ENCODE data around the gene SSR1. TPM values are rescaled to one million over a fixed set of nuclear protein-coding genes. Genes with fewer than 3 reads are reported as not detected.

SSR1 gene
- total RNA-seq, 3 donors from 2014 or later (not counting 1 experiment from before 2014, with no cell fraction given) = 82.8 to 97.6 (median 93.1) TPM

DNA sequence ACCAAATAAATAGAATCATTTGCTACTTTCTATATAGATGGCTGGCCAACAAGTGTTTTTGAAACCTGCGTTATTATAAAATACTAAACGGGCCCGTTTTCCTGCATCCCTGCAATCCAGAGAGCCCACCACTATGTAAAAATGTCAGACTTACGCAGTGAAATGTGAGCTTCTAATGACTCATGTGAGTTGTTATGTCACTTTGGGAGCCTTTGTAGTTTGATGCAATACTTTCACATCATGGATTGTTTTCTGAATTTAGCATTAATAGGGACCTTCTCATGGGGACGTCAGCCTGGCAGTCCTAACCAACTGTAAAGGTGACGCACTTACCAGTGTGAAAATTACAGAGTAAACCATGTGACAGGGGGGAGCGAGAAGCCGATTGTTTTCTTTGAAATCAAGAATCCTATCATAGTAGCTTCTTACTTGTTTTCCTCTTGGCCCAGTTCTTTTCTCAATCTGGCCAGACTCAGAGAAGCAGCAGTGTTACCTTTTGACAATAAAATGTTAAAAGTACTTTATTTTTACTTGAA lies 75.3 kb downstream of the SSR1 start:
- Histone ChIP-seq H3K27ac (ENCODE audit: low read length) (no peak overlapping the region), H3K9me3 (ENCODE audit: control insufficient read depth, insufficient read depth, low read length) (no peaks in the 10 kb centered on the region), H3K4me1 (ENCODE audit: control insufficient read depth, insufficient read depth, low read length) (peaks cover 4% of the 10 kb centered on the region), H3K4me3 (ENCODE audit: low read length) (no peak overlapping the region), H3K36me3 (ENCODE audit: control insufficient read depth, insufficient read depth, low read length) (peaks cover 20% of the 10 kb centered on the region), H3K27me3 (ENCODE audit: control insufficient read depth, insufficient read depth, low read length) (no peaks in the 10 kb centered on the region)
- Mint-ChIP-seq H3K36me3 (no peaks in the 10 kb centered on the region), H3K4me1 (peaks cover 0 to 16% of the 10 kb centered on the region in 2 donors), H3K27me3 (ENCODE audit: low read depth in 2 of 2) (no peaks in the 10 kb centered on the region), H3K4me3 (no peak overlapping the region), H3K27ac (no peak overlapping the region), H3K9me3 (no peaks in the 10 kb centered on the region)
- 93% methylated on average over 8 of the region's 8 CpGs for WGBS (ENCODE audit: insufficient coverage)
- TF ChIP-seq, protein P1, sequence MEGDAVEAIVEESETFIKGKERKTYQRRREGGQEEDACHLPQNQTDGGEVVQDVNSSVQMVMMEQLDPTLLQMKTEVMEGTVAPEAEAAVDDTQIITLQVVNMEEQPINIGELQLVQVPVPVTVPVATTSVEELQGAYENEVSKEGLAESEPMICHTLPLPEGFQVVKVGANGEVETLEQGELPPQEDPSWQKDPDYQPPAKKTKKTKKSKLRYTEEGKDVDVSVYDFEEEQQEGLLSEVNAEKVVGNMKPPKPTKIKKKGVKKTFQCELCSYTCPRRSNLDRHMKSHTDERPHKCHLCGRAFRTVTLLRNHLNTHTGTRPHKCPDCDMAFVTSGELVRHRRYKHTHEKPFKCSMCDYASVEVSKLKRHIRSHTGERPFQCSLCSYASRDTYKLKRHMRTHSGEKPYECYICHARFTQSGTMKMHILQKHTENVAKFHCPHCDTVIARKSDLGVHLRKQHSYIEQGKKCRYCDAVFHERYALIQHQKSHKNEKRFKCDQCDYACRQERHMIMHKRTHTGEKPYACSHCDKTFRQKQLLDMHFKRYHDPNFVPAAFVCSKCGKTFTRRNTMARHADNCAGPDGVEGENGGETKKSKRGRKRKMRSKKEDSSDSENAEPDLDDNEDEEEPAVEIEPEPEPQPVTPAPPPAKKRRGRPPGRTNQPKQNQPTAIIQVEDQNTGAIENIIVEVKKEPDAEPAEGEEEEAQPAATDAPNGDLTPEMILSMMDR (IDR thresholded peaks at IDR 0.05) = no peak
- ATAC-seq = no peak
- DNase-seq = no peak
- intact Hi-C loops (cut with micrococcal nuclease) = no loop called here

DNA sequence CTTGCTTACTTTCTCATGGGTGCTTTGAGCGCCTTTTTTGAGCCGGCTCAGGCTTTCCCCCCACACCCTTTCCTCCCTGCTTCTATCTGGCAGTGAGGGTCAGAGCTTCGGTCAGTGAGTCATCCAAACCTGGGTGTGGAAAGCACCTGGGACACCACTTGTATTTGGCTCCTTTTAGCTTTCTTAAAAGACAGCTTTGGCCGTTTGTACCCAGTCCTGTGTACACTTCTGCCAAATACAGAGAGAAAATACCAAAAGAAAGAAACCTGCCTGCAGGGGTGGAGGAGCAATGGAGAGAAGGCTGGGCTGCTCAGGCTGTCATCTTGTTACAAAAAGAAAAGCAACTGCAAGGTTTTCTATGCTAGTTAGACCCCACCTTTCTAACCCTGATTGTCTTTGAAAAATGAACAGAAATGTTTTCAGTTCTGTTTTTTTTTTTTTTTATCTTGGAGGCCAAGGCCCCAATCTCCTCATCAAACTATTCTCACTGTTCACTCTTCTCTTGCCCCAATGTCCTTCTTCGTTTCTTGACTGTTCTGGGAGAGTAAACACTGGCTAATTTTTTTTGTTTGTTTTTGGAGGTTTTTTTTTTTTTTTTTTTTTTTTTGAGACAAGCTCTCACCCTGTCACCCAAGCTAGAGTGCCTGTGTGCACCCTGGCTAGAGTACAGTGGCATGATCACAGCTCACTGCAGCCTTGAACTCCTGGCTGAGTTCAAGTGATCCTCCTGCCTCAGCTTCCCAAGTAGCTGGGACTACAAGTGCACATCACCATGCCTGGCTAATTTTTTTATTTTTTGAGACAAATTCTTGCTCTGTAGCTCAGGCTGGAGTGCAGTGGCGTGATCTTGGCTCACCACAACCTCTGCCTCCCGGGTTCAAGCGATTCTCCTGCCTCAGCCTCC lies 76.4 kb downstream of the SSR1 start:
- no peak for DNase-seq
- H3K27ac ChIP-seq (ENCODE audit: low read length) = no peak overlapping the region

DNA sequence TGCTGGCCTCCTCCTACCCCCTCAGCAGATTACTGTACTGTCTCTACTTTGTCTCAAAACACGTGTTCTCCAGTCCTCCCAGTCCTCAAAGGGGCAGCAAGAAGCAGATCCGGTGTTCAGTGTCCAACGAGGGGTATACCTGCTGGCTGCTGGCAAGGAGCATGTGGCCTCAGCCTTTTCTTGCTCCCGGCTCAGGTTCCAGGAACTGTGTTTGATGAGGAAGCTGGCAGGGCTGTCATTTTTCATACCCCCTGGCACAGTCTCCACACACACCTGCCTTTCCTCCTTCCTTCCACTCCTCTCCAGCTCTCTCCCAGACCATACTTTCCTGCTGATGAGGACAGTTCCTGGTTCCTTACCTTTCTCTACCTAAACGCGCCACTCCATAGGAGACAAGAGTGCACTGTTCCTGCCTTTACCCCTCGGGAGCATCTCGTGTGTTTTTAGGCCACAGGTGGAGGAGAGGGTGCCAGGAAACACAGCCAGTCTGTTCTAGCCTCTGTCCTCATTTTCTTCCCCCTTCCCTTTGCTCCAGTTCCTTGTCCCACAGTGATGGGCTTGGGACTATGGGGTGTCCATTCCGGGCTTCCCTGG lies 77.2 kb downstream of the SSR1 start:
- no peak for ATAC-seq
- no peak overlapping the region for H3K27ac ChIP-seq (ENCODE audit: low read length)
- peaks cover 31% of the 10 kb centered on the region for H3K36me3 ChIP-seq (ENCODE audit: control insufficient read depth, insufficient read depth, low read length)
- Mint-ChIP-seq H3K27ac (no peak overlapping the region), H3K4me3 (no peak overlapping the region), H3K9me3 (no peaks in the 10 kb centered on the region), H3K4me1 (peaks cover 0 to 16% of the 10 kb centered on the region in 2 donors), H3K27me3 (ENCODE audit: low read depth in 2 of 2) (no peaks in the 10 kb centered on the region), H3K36me3 (no peaks in the 10 kb centered on the region)
- no peak for DNase-seq
- no peaks in the 10 kb centered on the region for H3K27me3 ChIP-seq (ENCODE audit: control insufficient read depth, insufficient read depth, low read length)
- H3K9me3 ChIP-seq (ENCODE audit: control insufficient read depth, insufficient read depth, low read length) = no peaks in the 10 kb centered on the region
- intact Hi-C loops (cut with micrococcal nuclease) = no loop called here
- H3K4me1 ChIP-seq (ENCODE audit: control insufficient read depth, insufficient read depth, low read length) = peaks cover 4% of the 10 kb centered on the region
- TF ChIP-seq, protein P1 (IDR thresholded peaks at IDR 0.05) = no peak
- H3K4me3 ChIP-seq (ENCODE audit: low read length) = no peak overlapping the region
- 88% methylated on average over 9 of the region's 9 CpGs for WGBS (ENCODE audit: insufficient coverage)

More for the DNA sequence above, 76.4 kb downstream of the SSR1 start:
- Histone ChIP-seq H3K9me3 (ENCODE audit: control insufficient read depth, insufficient read depth, low read length) (no peaks in the 10 kb centered on the region), H3K4me3 (ENCODE audit: low read length) (no peak overlapping the region), H3K36me3 (ENCODE audit: control insufficient read depth, insufficient read depth, low read length) (peaks cover 29% of the 10 kb centered on the region), H3K4me1 (ENCODE audit: control insufficient read depth, insufficient read depth, low read length) (peaks cover 4% of the 10 kb centered on the region), H3K27me3 (ENCODE audit: control insufficient read depth, insufficient read depth, low read length) (no peaks in the 10 kb centered on the region)
- no peak for ATAC-seq
- Mint-ChIP-seq H3K4me1 (peaks cover 0 to 16% of the 10 kb centered on the region in 2 donors), H3K36me3 (no peaks in the 10 kb centered on the region), H3K4me3 (no peak overlapping the region), H3K27me3 (ENCODE audit: low read depth in 2 of 2) (no peaks in the 10 kb centered on the region), H3K9me3 (no peaks in the 10 kb centered on the region), H3K27ac (no peak overlapping the region)
- intact Hi-C loops (cut with micrococcal nuclease) = no loop called here
- WGBS (ENCODE audit: insufficient coverage) = 85% methylated on average over 7 of the region's 8 CpGs
- TF ChIP-seq, protein P1 (IDR thresholded peaks at IDR 0.05) = no peak

Data from natural killer cell (primary cell).